Stimulated activated CD8-positive, alpha-beta memory T cell treated with anti-CD3 and anti-CD28 coated beads, Interleukin-12 subunit alpha, Interleukin-12 subunit beta, amount 100 ng/mL, for 4 hours (primary cell): Measurements from ENCODE around the gene B4GALT5.

Experiments used
- DNase-seq: peaks from one replicate; pipeline ENCODE4 v3.0.0-alpha.2; 2020; ENCODE audit warnings: low read depth

Gene B4GALT5

GRCh38 chr20:49657118-49657901, 56.4 kb downstream of the B4GALT5 start:
- DNase-seq: no peak

- DNase-seq: no peak
Measured at GRCh38 chr20:49656304-49656703, 57.4 kb downstream of the B4GALT5 start.

- DNase-seq: no peak
Measured at GRCh38 chr20:49653925-49654434, 59.7 kb downstream of the B4GALT5 start.

- no peak for DNase-seq
Measured at GRCh38 chr20:49649672-49650071, 64.0 kb downstream of the B4GALT5 start.

- DNase-seq: no peak
Measured at GRCh38 chr20:49647550-49647949, 66.1 kb downstream of the B4GALT5 start.

GRCh38 chr20:49646528-49646927, 67.2 kb downstream of the B4GALT5 start:
- DNase-seq: no peak

- no peak for DNase-seq
Measured at GRCh38 chr20:49646126-49646525, 67.6 kb downstream of the B4GALT5 start.

- no peak for DNase-seq
Measured at GRCh38 chr20:49644980-49645565, 68.6 kb downstream of the B4GALT5 start.

GRCh38 chr20:49642816-49643215, 70.9 kb downstream of the B4GALT5 start:
- no peak for DNase-seq

GRCh38 chr20:49641683-49642656, 71.7 kb downstream of the B4GALT5 start:
- DNase-seq: no peak

GRCh38 chr20:49637046-49637637, 76.5 kb downstream of the B4GALT5 start:
- no peak for DNase-seq

GRCh38 chr20:49636447-49636846, 77.2 kb downstream of the B4GALT5 start:
- no peak for DNase-seq

GRCh38 chr20:49635866-49636265, 77.8 kb downstream of the B4GALT5 start:
- no peak for DNase-seq

- no peak for DNase-seq
Measured at GRCh38 chr20:49635166-49635565, 78.5 kb downstream of the B4GALT5 start.

- no peak for DNase-seq
Measured at GRCh38 chr20:49634116-49634515, 79.6 kb downstream of the B4GALT5 start.

- no peak for DNase-seq
Measured at GRCh38 chr20:49633643-49634042, 80.0 kb downstream of the B4GALT5 start.

- DNase-seq: no peak
Measured at GRCh38 chr20:49633023-49633422, 80.7 kb downstream of the B4GALT5 start.

- DNase-seq: no peak
Measured at GRCh38 chr20:49631856-49632418, 81.7 kb downstream of the B4GALT5 start.

GRCh38 chr20:49631061-49631716, 82.5 kb downstream of the B4GALT5 start:
- DNase-seq: no peak

- DNase-seq: no peak
Measured at GRCh38 chr20:49630396-49630951, 83.2 kb downstream of the B4GALT5 start.

- DNase-seq: no peak
Measured at GRCh38 chr20:49629606-49630005, 84.1 kb downstream of the B4GALT5 start.
